Adipose tissue (tissue), 3 donors: Measurements from ENCODE around the gene CCDC92. TPM values are rescaled to one million over a fixed set of nuclear protein-coding genes. Genes with fewer than 3 reads are reported as not detected.

Source experiments
- H3K27ac ChIP-seq: one replicate; pipeline ENCODE4 v1.5.1; 2013; ENCODE audit warnings: low read depth, low read length
- WGBS, 3 donors: extraction: QIAGEN DNeasy Blood & Tissue Kit; methylation state at CpG; one replicate each; pipeline ENCODE4 v1.1.7; 2013; 5-methylcytosine and 5-hydroxymethylcytosine counted together
- polyA plus RNA-seq, 3 donors: library from polyadenylated mRNA; stranded (reverse); fragments of 200-250 nt; gene quantifications; one replicate each; pipeline ENCODE4 v1.2.3, GENCODE V29; 2013
- donor health status: healthy with polysubstance abuse.
- donor health status: Bipolar disorder and iron deficiency.
- donor health status: healthy.

CCDC92 gene
- polyA plus RNA-seq, 3 donors, result 13.2 to 77.8 (median 68.2) TPM

- no peak overlapping the region for H3K27ac ChIP-seq
- WGBS, 3 donors, result 58 to 68% (median 62%) methylated on average over 11 of the region's 11 CpGs
These were observed 33.6 kb upstream of the CCDC92 start for GRCh38 chr12:124006085-124006845.

- 80 to 98% (median 94%) methylated on average over 9 of the region's 9 CpGs for WGBS, 3 donors
These were observed 31.7 kb upstream of the CCDC92 start for GRCh38 chr12:124004233-124004875.

GRCh38 chr12:124002654-124003053 is 30.0 kb upstream of the CCDC92 start:
- H3K27ac ChIP-seq, result no peak overlapping the region
- WGBS, 3 donors, result 64 to 82% (median 69%) methylated on average over 2 of the region's 2 CpGs

More at GRCh38 chr12:124004233-124004875, 31.7 kb upstream of the CCDC92 start:
- no peak overlapping the region for H3K27ac ChIP-seq

GRCh38 chr12:124002021-124002644 is 29.5 kb upstream of the CCDC92 start:
- H3K27ac ChIP-seq, result no peak overlapping the region

GRCh38 chr12:124001343-124001742 is 28.7 kb upstream of the CCDC92 start:
- no peak overlapping the region for H3K27ac ChIP-seq
- 84 to 89% (median 86%) methylated on average over 7 of the region's 7 CpGs for WGBS, 3 donors

More at GRCh38 chr12:124002021-124002644, 29.5 kb upstream of the CCDC92 start:
- 70 to 85% (median 79%) methylated on average over 6 of the region's 6 CpGs for WGBS, 3 donors

GRCh38 chr12:124000111-124000510 is 27.5 kb upstream of the CCDC92 start:
- 85 to 96% (median 90%) methylated on average over 5 of the region's 5 CpGs for WGBS, 3 donors
- no peak overlapping the region for H3K27ac ChIP-seq

DNA sequence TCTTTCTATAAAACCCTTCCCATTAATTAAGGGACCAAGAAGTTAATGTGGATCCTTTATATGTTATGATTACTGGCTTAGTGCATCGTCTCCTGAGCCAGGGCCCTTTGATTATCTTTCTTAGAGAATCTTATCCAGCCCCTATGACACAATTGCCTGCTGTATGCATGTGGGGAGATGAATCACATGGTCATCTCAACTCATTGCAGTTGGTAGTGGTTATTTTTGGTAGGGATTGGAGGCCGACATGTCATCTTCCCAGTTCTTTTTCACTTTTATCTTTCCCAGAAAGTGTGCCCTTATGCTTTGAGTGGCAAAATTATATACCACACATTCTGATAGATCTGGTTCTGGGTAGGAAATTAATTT is 26.3 kb upstream of the CCDC92 start:
- H3K27ac ChIP-seq, result no peak overlapping the region
- WGBS, 3 donors, result 80 to 91% (median 87%) methylated on average over 2 of the region's 2 CpGs

GRCh38 chr12:123998344-123998990 is 25.8 kb upstream of the CCDC92 start:
- H3K27ac ChIP-seq, result no peak overlapping the region
- 85 to 88% (median 85%) methylated on average over 2 of the region's 2 CpGs for WGBS, 3 donors

- no peak overlapping the region for H3K27ac ChIP-seq
- 64 to 72% (median 67%) methylated on average over 5 of the region's 5 CpGs for WGBS, 3 donors
These were observed 25.3 kb upstream of the CCDC92 start for GRCh38 chr12:123997908-123998307.

DNA sequence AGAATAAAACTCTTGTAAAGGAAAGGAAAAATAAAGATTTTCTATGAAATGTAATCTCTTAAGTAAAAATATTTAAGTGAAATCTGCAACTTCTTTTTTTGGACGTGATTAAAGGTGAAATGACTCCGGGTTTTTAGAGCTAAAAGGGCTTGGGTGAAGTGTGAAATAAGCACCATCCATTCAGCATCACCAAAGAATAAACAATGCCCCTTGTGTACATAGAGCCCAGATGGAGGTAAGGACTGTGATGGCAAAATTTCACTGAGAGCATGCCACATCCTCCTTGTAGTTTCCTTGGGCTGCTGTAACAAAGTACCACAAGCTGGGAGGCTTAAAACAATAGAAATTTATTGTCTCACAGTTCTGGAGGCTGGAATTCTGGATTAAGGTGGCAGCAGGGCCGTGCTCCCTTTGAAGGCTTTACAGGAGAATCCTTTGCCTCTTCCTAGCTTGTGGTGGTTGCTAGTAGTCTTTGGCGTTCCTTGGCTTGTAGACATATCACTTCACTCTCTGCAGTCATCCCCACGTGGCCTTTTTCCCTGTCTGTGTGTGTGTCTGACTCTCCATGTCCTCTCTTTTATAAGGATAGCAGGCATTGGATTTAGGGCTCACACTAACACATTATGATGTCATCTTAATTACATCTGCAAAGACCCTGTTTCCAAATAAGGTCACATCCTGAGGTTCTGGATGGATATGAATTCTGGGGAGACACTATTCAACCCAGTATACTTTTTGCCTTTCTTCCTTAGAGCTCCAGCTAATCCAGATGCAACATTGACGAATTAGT is 24.6 kb upstream of the CCDC92 start:
- WGBS, 3 donors, result 69 to 86% (median 78%) methylated on average over 6 of the region's 6 CpGs
- no peak overlapping the region for H3K27ac ChIP-seq

- 73 to 84% (median 79%) methylated on average over 6 of the region's 6 CpGs for whole genome bisulfite sequencing, 3 donors
- H3K27ac ChIP-seq, result no peak overlapping the region
These were observed 23.9 kb upstream of the CCDC92 start for GRCh38 chr12:123996581-123996980.

DNA sequence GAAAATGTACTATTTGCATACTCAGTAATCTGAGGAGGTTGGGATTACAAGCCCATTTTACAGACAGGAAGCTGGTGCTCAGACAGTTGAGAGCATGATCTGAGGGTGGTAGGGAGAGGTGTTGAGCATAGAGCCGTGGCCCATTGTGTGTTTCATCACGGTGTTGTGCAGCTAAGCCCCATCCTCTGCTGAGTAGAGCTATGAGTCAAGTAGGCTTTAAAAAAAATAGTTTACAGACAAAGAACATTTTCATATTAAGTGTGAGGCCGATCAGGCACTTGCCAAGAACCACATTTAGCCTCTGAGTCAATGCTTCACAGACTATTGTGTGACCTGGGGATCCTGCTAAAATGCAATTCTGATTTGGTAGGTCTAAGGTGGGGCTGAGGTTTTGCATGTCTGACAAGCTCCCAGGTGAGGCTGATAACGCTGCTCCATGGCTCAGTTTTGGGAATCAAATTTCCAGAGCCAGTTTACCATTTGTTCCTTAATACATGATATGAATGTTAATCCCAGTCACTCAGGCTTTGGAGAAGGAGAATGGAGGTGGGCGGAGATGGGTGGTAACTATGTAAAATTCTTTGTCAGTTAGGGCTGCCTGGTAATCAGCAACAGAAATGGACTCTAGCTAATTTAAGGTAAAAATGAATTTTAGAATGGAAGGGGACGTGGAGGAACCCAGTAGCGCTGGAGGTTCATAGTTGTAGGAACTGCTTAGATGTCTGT is 22.6 kb upstream of the CCDC92 start:
- WGBS, 3 donors, result 83 to 87% (median 86%) methylated on average over 7 of the region's 7 CpGs
- no peak overlapping the region for H3K27ac ChIP-seq

GRCh38 chr12:123992118-123992825 is 19.6 kb upstream of the CCDC92 start:
- 73 to 90% (median 88%) methylated on average over 8 of the region's 8 CpGs for WGBS, 3 donors
- no peak overlapping the region for H3K27ac ChIP-seq

DNA sequence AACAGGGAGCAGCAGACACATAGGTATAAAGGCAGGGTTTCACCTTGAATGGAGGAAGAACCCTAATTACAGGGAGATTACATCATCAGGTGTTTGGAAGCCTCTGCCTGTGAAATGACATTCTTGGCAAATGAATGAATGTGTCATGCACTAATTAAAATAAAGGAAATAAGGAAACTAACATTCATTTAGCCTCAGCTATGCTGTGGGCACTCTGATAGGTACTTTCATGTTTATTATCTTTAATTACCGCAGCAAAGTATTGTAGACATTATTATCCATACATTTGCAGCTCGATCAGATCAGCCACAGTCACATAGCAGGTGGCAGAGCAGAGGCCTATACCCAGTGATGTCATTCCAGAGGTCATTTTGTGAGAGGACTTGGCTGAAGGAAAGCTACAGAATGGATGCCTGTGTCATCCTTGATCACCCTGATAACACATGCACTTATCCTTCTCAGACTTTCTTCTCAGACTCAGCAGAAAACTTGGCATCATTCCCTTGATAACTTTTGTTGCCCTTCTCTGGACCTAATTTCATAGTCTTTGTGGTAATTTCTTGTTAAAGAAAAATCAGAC is 18.8 kb upstream of the CCDC92 start:
- WGBS, 3 donors, result 39 to 93% (median 88%) methylated on average over 2 of the region's 2 CpGs
- no peak overlapping the region for H3K27ac ChIP-seq

- H3K27ac ChIP-seq, result no peak overlapping the region
- WGBS, 3 donors, result 30 to 47% (median 35%) methylated on average over 4 of the region's 4 CpGs
These were observed 17.9 kb upstream of the CCDC92 start for GRCh38 chr12:123990511-123990910.

DNA sequence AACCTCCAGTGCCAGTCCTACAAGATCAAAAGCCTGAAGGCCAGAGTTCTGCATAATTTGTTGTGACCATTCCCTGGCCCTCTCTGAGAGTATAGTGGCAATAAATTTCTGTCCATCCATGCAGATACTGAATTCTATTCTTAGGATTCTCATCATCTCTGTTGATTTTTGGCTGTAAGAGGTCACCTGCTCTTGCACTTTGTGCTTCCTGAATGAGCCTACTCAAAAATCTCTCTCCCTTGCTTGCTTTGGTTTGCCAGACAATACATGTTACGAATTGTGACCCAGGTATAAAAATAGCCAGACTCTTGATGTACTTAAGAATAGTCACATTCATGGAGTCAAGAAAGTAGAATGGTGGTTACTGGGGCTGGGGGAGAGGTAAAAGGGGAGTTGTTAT is 17.1 kb upstream of the CCDC92 start:
- no peak overlapping the region for H3K27ac ChIP-seq
- WGBS, 3 donors, result 67 to 92% (median 87%) methylated on average over 1 of the region's 1 CpG

DNA sequence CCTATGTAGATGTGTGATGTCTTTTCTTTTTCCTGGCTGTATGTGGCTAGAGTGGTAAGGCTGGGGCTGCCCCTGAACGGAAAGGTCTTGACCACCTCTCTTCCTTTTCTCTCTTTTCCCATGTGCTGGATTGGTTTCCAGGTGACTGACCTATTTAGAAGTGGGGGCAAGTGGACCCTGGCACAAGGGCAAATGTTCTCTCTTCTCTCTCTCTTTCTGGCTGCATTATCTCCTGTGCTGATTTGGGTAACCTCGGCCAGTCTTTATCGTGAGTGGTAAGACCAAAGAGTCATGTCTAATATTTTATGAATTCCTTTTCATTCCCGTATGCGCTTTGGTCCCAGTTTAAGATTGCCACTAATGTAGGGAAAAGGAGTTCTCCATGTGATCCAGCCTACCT is 16.5 kb upstream of the CCDC92 start:
- 74 to 99% (median 95%) methylated on average over 5 of the region's 5 CpGs for WGBS, 3 donors
- H3K27ac ChIP-seq, result no peak overlapping the region
